HepG2 (cell line): Measurements from ENCODE around the gene COL18A1. TPM values are rescaled to one million over a fixed set of nuclear protein-coding genes. Genes with fewer than 3 reads are reported as not detected.

ENCODE experiments used
- FIP1L1 ChIP-seq: fragments of 200-400 bp; formaldehyde crosslinking; IDR thresholded peaks from 2 replicates; pipeline ENCODE4 v1.6.1; 2018; ENCODE audit warnings: low read depth, mild to moderate bottlenecking, low read length, moderate library complexity, borderline replicate concordance; ENCODE audit not compliant: insufficient read depth
- MTA1 ChIP-seq: sonication (generic); formaldehyde crosslinking; IDR thresholded peaks from 2 replicates; pipeline ENCODE4 v1.4.0; 2020; ENCODE audit warnings: missing genetic modification reagents, mild to moderate bottlenecking, borderline replicate concordance
- RCOR2 ChIP-seq: IDR thresholded peaks from 2 replicates; pipeline ENCODE4 v1.6.1; 2016; ENCODE audit warnings: missing biosample characterization, missing genetic modification reagents
- RXRA ChIP-seq: sonication (generic); formaldehyde crosslinking; IDR thresholded peaks from 2 replicates; pipeline ENCODE4 v1.5.1; 2020; ENCODE audit warnings: missing genetic modification reagents
- SMAD1 ChIP-seq: sonication (generic); formaldehyde crosslinking; IDR thresholded peaks from 2 replicates; pipeline ENCODE4 v1.4.0; 2020; ENCODE audit warnings: missing genetic modification reagents, low read depth, mild to moderate bottlenecking, borderline replicate concordance
- XRCC5 ChIP-seq: fragments of 200-400 bp; formaldehyde crosslinking; optimal IDR thresholded peaks from 2 replicates; pipeline ENCODE3; 2017; ENCODE audit warnings: mild to moderate bottlenecking, low read length
- ZC3H4 ChIP-seq: sonication (generic); formaldehyde crosslinking; IDR thresholded peaks from 2 replicates; pipeline ENCODE4 v1.4.0; 2020; ENCODE audit warnings: missing genetic modification reagents, borderline replicate concordance
- ZFP36L1 ChIP-seq: sonication (generic); formaldehyde crosslinking; IDR thresholded peaks from 2 replicates; pipeline ENCODE4 v1.8.0; 2022; ENCODE audit warnings: mild to moderate bottlenecking, missing genetic modification reagents, moderate library complexity
- ZNF496 ChIP-seq: sonication (generic); formaldehyde crosslinking; IDR thresholded peaks from 2 replicates; pipeline ENCODE4 v1.8.1; 2023; ENCODE audit warnings: mild to moderate bottlenecking, moderate library complexity, missing genetic modification reagents; ENCODE audit not compliant: insufficient replicate concordance
- ZNF614 ChIP-seq: IDR thresholded peaks from 2 replicates; pipeline ENCODE4 v1.6.1; 2018; ENCODE audit warnings: missing biosample characterization, missing genetic modification reagents, inconsistent platforms, borderline replicate concordance
- ZSCAN29 ChIP-seq: sonication (generic); formaldehyde crosslinking; conservative IDR thresholded peaks from 2 replicates; pipeline ENCODE4 v1.4.0; 2020; ENCODE audit warnings: mild to moderate bottlenecking, missing genetic modification reagents
- polyA plus RNA-seq, 8 experiments: library from polyadenylated mRNA; depleted of rRNA in 3 of 8; stranded (reverse) in 7 of 8; unstranded in 1 of 8; fragments of >200 nt; fragmentation: Illumina TruSeq in 4 of 8; extraction: Trizol in 4 of 8; gene quantifications; 2 replicates each; pipeline versions ENCODE4 v1.2.1 to v1.2.3, GENCODE V29; 2011 to 2016; ENCODE audit warnings: low read depth in 4 of 8, missing spikeins in 1 of 8, mixed read lengths in 1 of 8; ENCODE audit not compliant: insufficient read depth in 1 of 8
- total RNA-seq, 5 experiments: library from RNA; depleted of rRNA; stranded (reverse); fragments of >200 nt; fragmentation: Illumina TruSeq; extraction: Trizol; gene quantifications; 2 replicates each; pipeline ENCODE4 v1.2.3, GENCODE V29; 2016; ENCODE audit warnings: low read depth in 1 of 5
- TF ChIP-seq, protein P1 (sequence below): fragments of 450-650 bp; IDR thresholded peaks from 2 replicates; pipeline ENCODE4 v1.6.1; 2017; ENCODE audit warnings: mild to moderate bottlenecking
- TF ChIP-seq, protein P2 (sequence below): sonication (generic); formaldehyde crosslinking; IDR thresholded peaks from 2 replicates; pipeline ENCODE4 v1.4.0; 2020; ENCODE audit warnings: missing genetic modification reagents
- TF ChIP-seq, protein P3 (sequence below): sonication (generic); formaldehyde crosslinking; IDR thresholded peaks from 2 replicates; pipeline ENCODE4 v1.9.0; 2021; ENCODE audit warnings: missing genetic modification reagents, borderline replicate concordance
- TF ChIP-seq, protein P4 (sequence below): conservative IDR thresholded peaks from 2 replicates; pipeline ENCODE4 v1.6.1; 2018; ENCODE audit warnings: missing genetic modification reagents
- TF ChIP-seq, protein P5 (sequence below): sonication (generic); formaldehyde crosslinking; conservative IDR thresholded peaks from 2 replicates; pipeline ENCODE4 v1.8.0; 2022; ENCODE audit warnings: low read depth, missing genetic modification reagents

COL18A1 gene
- total and polyA plus RNA-seq, 2 of the 13 experiments (the other 11 are each of a cell fraction or from before 2014, with no cell fraction given): 79.0 to 102 TPM

DNA sequence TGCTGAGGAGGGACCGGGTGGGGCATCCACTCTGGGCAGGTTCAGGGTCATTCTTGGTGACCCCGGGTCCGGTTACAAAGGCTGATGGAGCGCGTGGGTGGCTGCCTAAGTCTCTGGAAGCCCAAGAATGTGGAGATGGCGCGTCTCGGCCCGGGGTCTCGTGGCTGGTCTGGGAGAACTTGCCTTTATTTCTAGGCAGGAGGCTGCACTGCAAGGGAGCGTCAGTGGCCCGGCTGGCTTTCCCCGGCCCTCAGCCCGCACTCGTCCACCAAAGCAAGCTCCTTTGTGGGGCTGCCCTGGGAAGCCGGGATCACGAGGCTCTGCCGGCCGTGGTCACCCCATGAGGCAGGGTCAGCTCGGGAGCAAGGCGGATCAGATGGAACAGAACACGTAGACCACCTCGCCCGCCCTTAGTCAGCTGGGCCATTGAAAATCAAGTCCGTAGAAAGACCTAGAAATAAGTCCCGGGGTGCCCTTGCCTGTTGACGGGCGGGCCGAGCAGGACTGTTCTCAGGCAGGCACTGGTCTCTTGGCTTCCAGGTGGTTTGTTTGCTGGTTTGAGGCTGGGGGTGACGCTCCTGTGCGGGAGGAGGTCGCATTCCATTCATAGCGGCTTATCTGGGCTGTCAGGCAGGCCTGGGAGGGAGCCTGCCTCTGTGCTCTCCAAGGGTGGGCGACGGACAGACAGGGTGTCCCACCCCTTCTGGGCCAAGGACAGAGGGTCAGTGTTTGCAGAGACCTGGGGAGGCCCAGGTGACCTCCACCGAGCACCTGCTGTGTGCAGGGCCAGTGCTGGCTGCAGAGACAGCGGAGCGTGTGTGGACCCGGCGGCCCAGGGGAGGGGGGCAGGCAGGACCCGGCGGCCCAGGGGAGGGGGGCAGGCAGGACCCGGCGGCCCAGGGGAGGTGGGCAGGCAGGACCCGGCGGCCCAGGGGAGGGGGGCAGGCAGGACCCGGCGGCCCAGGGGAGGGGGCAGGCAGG is 25.8 kb downstream of the COL18A1 start (continued):
- TF ChIP-seq, protein P1, sequence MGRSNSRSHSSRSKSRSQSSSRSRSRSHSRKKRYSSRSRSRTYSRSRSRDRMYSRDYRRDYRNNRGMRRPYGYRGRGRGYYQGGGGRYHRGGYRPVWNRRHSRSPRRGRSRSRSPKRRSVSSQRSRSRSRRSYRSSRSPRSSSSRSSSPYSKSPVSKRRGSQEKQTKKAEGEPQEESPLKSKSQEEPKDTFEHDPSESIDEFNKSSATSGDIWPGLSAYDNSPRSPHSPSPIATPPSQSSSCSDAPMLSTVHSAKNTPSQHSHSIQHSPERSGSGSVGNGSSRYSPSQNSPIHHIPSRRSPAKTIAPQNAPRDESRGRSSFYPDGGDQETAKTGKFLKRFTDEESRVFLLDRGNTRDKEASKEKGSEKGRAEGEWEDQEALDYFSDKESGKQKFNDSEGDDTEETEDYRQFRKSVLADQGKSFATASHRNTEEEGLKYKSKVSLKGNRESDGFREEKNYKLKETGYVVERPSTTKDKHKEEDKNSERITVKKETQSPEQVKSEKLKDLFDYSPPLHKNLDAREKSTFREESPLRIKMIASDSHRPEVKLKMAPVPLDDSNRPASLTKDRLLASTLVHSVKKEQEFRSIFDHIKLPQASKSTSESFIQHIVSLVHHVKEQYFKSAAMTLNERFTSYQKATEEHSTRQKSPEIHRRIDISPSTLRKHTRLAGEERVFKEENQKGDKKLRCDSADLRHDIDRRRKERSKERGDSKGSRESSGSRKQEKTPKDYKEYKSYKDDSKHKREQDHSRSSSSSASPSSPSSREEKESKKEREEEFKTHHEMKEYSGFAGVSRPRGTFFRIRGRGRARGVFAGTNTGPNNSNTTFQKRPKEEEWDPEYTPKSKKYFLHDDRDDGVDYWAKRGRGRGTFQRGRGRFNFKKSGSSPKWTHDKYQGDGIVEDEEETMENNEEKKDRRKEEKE: no peak
- TF ChIP-seq ZSCAN29 (CRISPR knock-in tag): 0 out of 2 replicates have a peak, but pooled peaks have one; percentile 61
- TF ChIP-seq, protein P2, sequence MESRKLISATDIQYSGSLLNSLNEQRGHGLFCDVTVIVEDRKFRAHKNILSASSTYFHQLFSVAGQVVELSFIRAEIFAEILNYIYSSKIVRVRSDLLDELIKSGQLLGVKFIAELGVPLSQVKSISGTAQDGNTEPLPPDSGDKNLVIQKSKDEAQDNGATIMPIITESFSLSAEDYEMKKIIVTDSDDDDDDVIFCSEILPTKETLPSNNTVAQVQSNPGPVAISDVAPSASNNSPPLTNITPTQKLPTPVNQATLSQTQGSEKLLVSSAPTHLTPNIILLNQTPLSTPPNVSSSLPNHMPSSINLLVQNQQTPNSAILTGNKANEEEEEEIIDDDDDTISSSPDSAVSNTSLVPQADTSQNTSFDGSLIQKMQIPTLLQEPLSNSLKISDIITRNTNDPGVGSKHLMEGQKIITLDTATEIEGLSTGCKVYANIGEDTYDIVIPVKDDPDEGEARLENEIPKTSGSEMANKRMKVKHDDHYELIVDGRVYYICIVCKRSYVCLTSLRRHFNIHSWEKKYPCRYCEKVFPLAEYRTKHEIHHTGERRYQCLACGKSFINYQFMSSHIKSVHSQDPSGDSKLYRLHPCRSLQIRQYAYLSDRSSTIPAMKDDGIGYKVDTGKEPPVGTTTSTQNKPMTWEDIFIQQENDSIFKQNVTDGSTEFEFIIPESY (CRISPR knock-in tag): peak; percentile 44; the same call in 1 of the 2 replicates
- TF ChIP-seq, protein P3, sequence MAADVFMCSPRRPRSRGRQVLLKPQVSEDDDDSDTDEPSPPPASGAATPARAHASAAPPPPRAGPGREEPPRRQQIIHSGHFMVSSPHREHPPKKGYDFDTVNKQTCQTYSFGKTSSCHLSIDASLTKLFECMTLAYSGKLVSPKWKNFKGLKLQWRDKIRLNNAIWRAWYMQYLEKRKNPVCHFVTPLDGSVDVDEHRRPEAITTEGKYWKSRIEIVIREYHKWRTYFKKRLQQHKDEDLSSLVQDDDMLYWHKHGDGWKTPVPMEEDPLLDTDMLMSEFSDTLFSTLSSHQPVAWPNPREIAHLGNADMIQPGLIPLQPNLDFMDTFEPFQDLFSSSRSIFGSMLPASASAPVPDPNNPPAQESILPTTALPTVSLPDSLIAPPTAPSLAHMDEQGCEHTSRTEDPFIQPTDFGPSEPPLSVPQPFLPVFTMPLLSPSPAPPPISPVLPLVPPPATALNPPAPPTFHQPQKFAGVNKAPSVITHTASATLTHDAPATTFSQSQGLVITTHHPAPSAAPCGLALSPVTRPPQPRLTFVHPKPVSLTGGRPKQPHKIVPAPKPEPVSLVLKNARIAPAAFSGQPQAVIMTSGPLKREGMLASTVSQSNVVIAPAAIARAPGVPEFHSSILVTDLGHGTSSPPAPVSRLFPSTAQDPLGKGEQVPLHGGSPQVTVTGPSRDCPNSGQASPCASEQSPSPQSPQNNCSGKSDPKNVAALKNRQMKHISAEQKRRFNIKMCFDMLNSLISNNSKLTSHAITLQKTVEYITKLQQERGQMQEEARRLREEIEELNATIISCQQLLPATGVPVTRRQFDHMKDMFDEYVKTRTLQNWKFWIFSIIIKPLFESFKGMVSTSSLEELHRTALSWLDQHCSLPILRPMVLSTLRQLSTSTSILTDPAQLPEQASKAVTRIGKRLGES (CRISPR knock-in tag): no peak; the same call in 1 of the 2 replicates
- TF ChIP-seq SMAD1 (CRISPR knock-in tag): no peak; the same call in 1 of the 2 replicates
- TF ChIP-seq ZC3H4 (CRISPR knock-in tag): no peak
- TF ChIP-seq RCOR2 (CRISPR knock-in tag): peak; percentile 66; the same call in 1 of the 2 replicates
- TF ChIP-seq XRCC5: no peak
- TF ChIP-seq, protein P4, sequence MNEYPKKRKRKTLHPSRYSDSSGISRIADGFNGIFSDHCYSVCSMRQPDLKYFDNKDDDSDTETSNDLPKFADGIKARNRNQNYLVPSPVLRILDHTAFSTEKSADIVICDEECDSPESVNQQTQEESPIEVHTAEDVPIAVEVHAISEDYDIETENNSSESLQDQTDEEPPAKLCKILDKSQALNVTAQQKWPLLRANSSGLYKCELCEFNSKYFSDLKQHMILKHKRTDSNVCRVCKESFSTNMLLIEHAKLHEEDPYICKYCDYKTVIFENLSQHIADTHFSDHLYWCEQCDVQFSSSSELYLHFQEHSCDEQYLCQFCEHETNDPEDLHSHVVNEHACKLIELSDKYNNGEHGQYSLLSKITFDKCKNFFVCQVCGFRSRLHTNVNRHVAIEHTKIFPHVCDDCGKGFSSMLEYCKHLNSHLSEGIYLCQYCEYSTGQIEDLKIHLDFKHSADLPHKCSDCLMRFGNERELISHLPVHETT (CRISPR knock-in tag): 0 out of 2 replicates have a peak, but pooled peaks have one; percentile 36
- TF ChIP-seq, protein P5, sequence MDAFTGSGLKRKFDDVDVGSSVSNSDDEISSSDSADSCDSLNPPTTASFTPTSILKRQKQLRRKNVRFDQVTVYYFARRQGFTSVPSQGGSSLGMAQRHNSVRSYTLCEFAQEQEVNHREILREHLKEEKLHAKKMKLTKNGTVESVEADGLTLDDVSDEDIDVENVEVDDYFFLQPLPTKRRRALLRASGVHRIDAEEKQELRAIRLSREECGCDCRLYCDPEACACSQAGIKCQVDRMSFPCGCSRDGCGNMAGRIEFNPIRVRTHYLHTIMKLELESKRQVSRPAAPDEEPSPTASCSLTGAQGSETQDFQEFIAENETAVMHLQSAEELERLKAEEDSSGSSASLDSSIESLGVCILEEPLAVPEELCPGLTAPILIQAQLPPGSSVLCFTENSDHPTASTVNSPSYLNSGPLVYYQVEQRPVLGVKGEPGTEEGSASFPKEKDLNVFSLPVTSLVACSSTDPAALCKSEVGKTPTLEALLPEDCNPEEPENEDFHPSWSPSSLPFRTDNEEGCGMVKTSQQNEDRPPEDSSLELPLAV (CRISPR knock-in tag): no peak
- TF ChIP-seq ZNF614 (CRISPR knock-in tag): peak; percentile 68; the same call in 1 of the 2 replicates
- TF ChIP-seq MTA1: peak; percentile 98
- TF ChIP-seq RXRA (CRISPR knock-in tag): peak; percentile 92
- TF ChIP-seq FIP1L1: no peak
- no peak; the same call in 1 of the 2 replicates for TF ChIP-seq ZFP36L1 (CRISPR knock-in tag)
- no peak for TF ChIP-seq ZNF496
